Neural cell (in vitro differentiated cells): ENCODE data around the gene VAPA. TPM values are rescaled to one million over a fixed set of nuclear protein-coding genes. Genes with fewer than 3 reads are reported as not detected.

Experiments used
- H2AFZ ChIP-seq: fragments of 200-600, 300-800 bp; sonication (generic), shearing (Covaris generic); 2 replicates; pipeline ENCODE4 v1.6.0; 2014; ENCODE audit warnings: low read depth, mild to moderate bottlenecking, antibody characterized with exemption, low read length, moderate library complexity
- H3F3A ChIP-seq: fragments of 200-600 bp; shearing (Covaris generic); 2 replicates; pipeline ENCODE4 v1.6.1; 2016; ENCODE audit warnings: mild to moderate bottlenecking, moderate library complexity, mixed read lengths, antibody characterized with exemption, low read length; ENCODE audit not compliant: insufficient read depth, poor library complexity, severe bottlenecking
- H3K27ac ChIP-seq: fragments of 200-600, 300-800 bp; sonication (generic), shearing (Covaris generic); 2 replicates; pipeline ENCODE4 v1.5.1; 2014; ENCODE audit warnings: mild to moderate bottlenecking, low read length, moderate library complexity
- H3K27me3 ChIP-seq: fragments of 300-800, 200-600 bp; sonication (generic), shearing (Covaris generic); 2 replicates; pipeline ENCODE4 v1.6.0; 2014; ENCODE audit warnings: mild to moderate bottlenecking, low read depth, low read length, moderate library complexity; ENCODE audit not compliant: insufficient read depth
- H3K36me3 ChIP-seq: fragments of 300-800, 200-600 bp; sonication (generic), shearing (Covaris generic); 2 replicates; pipeline ENCODE4 v1.5.1; 2014; ENCODE audit warnings: mild to moderate bottlenecking, antibody characterized with exemption, low read length, moderate library complexity; ENCODE audit not compliant: insufficient read depth
- H3K4me2 ChIP-seq: fragments of 300-800, 200-600 bp; sonication (generic), shearing (Covaris generic); 2 replicates; pipeline ENCODE4 v1.6.0; 2014; ENCODE audit warnings: mild to moderate bottlenecking, low read length
- H3K4me3 ChIP-seq: fragments of 300-800, 200-600 bp; sonication (generic), shearing (Covaris generic); 2 replicates; pipeline ENCODE4 v1.5.1; 2014; ENCODE audit warnings: mild to moderate bottlenecking, low read length, moderate library complexity
- H3K79me2 ChIP-seq: fragments of 200-600 bp; shearing (Covaris generic); replicated peaks from 2 replicates; pipeline ENCODE4 v1.6.0; 2014; ENCODE audit warnings: mild to moderate bottlenecking, low read length, moderate library complexity; ENCODE audit not compliant: insufficient read depth
- H3K9ac ChIP-seq: fragments of 300-800, 200-600 bp; sonication (generic), shearing (Covaris generic); 2 replicates; pipeline ENCODE4 v1.6.1; 2016; ENCODE audit warnings: mild to moderate bottlenecking, low read length, mixed read lengths
- H3K9me2 ChIP-seq: fragments of 200-600 bp; shearing (Covaris generic); 2 replicates; pipeline ENCODE4 v1.6.1; 2016; ENCODE audit warnings: mild to moderate bottlenecking, low read length, mixed read lengths; ENCODE audit not compliant: insufficient read depth
- H3K9me3 ChIP-seq: fragments of 200-600, 300-800 bp; sonication (generic), shearing (Covaris generic); 2 replicates; pipeline ENCODE4 v1.6.1; 2016; ENCODE audit warnings: mild to moderate bottlenecking, mixed run types, low read length, moderate library complexity, mixed read lengths
- H4K20me1 ChIP-seq: fragments of 200-600 bp; shearing (Covaris generic); 2 replicates; pipeline ENCODE4 v1.6.1; 2016; ENCODE audit warnings: mild to moderate bottlenecking, mixed run types; ENCODE audit not compliant: insufficient read depth
- CTCF ChIP-seq: fragments of 450-650 bp; IDR thresholded peaks from 2 replicates; pipeline ENCODE4 v1.5.1; 2014; ENCODE audit warnings: antibody characterized with exemption, mild to moderate bottlenecking, moderate library complexity; ENCODE audit not compliant: poor library complexity, severe bottlenecking
- EP300 ChIP-seq: fragments of 450-650 bp; conservative IDR thresholded peaks from 2 replicates; pipeline ENCODE4 v1.6.1; 2014; ENCODE audit warnings: antibody characterized with exemption, mild to moderate bottlenecking, moderate library complexity; ENCODE audit not compliant: poor library complexity, severe bottlenecking
- EZH2 ChIP-seq: fragments of 200-600, 300-800 bp; shearing (Covaris generic), sonication (generic); IDR thresholded peaks from 2 replicates; pipeline ENCODE4 v1.6.1; 2014; ENCODE audit warnings: antibody characterized with exemption, low read length, borderline replicate concordance, mild to moderate bottlenecking; ENCODE audit not compliant: insufficient read depth, poor library complexity, severe bottlenecking
- MXI1 ChIP-seq: fragments of 450-650 bp; conservative IDR thresholded peaks from 2 replicates; pipeline ENCODE4 v1.6.1; 2014; ENCODE audit warnings: antibody characterized with exemption, mild to moderate bottlenecking; ENCODE audit not compliant: poor library complexity, severe bottlenecking
- POLR2AphosphoS5 ChIP-seq: IDR thresholded peaks from 2 replicates; pipeline ENCODE4 v1.6.1; 2012
- RAD21 ChIP-seq: fragments of 450-650 bp; conservative IDR thresholded peaks from 2 replicates; pipeline ENCODE4 v1.6.1; 2014; ENCODE audit warnings: antibody characterized with exemption, mild to moderate bottlenecking, moderate library complexity
- SMC3 ChIP-seq: fragments of 450-650 bp; conservative IDR thresholded peaks from 2 replicates; pipeline ENCODE4 v1.6.1; 2014; ENCODE audit warnings: antibody characterized with exemption, mild to moderate bottlenecking, moderate library complexity; ENCODE audit not compliant: poor library complexity
- TAF1 ChIP-seq: IDR thresholded peaks from 2 replicates; pipeline ENCODE4 v1.6.1; 2012; ENCODE audit warnings: low read depth
- polyA plus RNA-seq: library from polyadenylated mRNA; depleted of rRNA; stranded (reverse); fragments of >200 nt; gene quantifications from 2 replicates; pipeline ENCODE4 v1.2.3, GENCODE V29; 2014
- TF ChIP-seq, protein P1 (sequence below): IDR thresholded peaks from 2 replicates; pipeline ENCODE4 v1.6.1; 2012; ENCODE audit warnings: borderline replicate concordance

The VAPA gene
- polyA plus RNA-seq, 1 donor from 2014 or later: 317 TPM

DNA sequence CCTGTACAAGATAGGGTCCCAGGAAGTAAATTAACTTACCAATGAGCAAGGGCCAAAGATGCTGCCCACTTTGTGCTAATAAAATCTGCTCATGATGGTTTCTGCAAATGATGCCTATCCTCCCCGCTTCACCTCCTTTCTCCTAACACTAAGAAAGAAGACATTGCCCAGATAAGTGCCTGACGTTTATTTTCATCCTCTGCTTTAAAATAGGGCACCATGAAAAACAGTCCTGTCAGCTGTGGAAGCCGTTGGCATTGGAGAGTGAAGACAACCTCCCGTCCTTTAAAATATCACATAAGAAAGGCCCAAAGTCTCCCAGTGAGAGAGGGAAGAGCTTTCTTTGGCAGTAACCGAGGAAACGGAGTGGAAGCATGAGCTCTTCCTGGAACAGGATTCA, 29.7 kb upstream of the VAPA start:
- Histone ChIP-seq H3K4me3 (no peak overlapping the region), H3K79me2 (no peaks in the 10 kb centered on the region), H3K4me2 (no peak overlapping the region), H3K9ac (no peak overlapping the region), H3K9me3 (no peaks in the 10 kb centered on the region), H3F3A (no peaks in the 10 kb centered on the region), H2AFZ (no peak overlapping the region), H3K27me3 (no peaks in the 10 kb centered on the region), H3K9me2 (no peaks in the 10 kb centered on the region), H4K20me1 (no peaks in the 10 kb centered on the region), H3K27ac (no peak overlapping the region), H3K36me3 (no peaks in the 10 kb centered on the region)
- TF ChIP-seq TAF1 (no peak), EZH2 (no peak), EP300 (no peak), MXI1 (no peak), CTCF (no peak), SMC3 (no peak)
- TF ChIP-seq, protein P1, sequence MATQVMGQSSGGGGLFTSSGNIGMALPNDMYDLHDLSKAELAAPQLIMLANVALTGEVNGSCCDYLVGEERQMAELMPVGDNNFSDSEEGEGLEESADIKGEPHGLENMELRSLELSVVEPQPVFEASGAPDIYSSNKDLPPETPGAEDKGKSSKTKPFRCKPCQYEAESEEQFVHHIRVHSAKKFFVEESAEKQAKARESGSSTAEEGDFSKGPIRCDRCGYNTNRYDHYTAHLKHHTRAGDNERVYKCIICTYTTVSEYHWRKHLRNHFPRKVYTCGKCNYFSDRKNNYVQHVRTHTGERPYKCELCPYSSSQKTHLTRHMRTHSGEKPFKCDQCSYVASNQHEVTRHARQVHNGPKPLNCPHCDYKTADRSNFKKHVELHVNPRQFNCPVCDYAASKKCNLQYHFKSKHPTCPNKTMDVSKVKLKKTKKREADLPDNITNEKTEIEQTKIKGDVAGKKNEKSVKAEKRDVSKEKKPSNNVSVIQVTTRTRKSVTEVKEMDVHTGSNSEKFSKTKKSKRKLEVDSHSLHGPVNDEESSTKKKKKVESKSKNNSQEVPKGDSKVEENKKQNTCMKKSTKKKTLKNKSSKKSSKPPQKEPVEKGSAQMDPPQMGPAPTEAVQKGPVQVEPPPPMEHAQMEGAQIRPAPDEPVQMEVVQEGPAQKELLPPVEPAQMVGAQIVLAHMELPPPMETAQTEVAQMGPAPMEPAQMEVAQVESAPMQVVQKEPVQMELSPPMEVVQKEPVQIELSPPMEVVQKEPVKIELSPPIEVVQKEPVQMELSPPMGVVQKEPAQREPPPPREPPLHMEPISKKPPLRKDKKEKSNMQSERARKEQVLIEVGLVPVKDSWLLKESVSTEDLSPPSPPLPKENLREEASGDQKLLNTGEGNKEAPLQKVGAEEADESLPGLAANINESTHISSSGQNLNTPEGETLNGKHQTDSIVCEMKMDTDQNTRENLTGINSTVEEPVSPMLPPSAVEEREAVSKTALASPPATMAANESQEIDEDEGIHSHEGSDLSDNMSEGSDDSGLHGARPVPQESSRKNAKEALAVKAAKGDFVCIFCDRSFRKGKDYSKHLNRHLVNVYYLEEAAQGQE: no peak

GRCh38 chr18:9884532-9885140, 29.2 kb upstream of the VAPA start:
- Histone ChIP-seq H3K27me3 (no peaks in the 10 kb centered on the region), H2AFZ (no peak overlapping the region), H4K20me1 (no peaks in the 10 kb centered on the region), H3K36me3 (no peaks in the 10 kb centered on the region), H3K9ac (no peak overlapping the region), H3K9me3 (no peaks in the 10 kb centered on the region), H3K4me2 (no peak overlapping the region), H3K79me2 (no peaks in the 10 kb centered on the region), H3K4me3 (no peak overlapping the region), H3F3A (no peaks in the 10 kb centered on the region), H3K27ac (no peak overlapping the region), H3K9me2 (no peaks in the 10 kb centered on the region)
- TF ChIP-seq SMC3: no peak
- TF ChIP-seq CTCF: no peak
- no peak for TF ChIP-seq EP300
- TF ChIP-seq, protein P1: no peak
- no peak for TF ChIP-seq POLR2AphosphoS5
- no peak for TF ChIP-seq EZH2
- no peak for TF ChIP-seq MXI1
- TF ChIP-seq RAD21: no peak
- no peak for TF ChIP-seq TAF1
